Progenitor cell of endocrine pancreas (in vitro differentiated cells): ENCODE measurements around the gene ANO7. TPM values are rescaled to one million over a fixed set of nuclear protein-coding genes. Genes with fewer than 3 reads are reported as not detected.

Experiments used
- DNase-seq: peaks from one replicate; pipeline ENCODE4 v3.0.0; 2021; ENCODE audit warnings: low spot score; ENCODE audit not compliant: unreplicated experiment
- H3K27ac Mint-ChIP-seq: 2 replicates; pipeline ENCODE4 v1.8.0; 2021; ENCODE audit warnings: mild to moderate bottlenecking, moderate library complexity, mixed read lengths
- H3K27me3 Mint-ChIP-seq: 2 replicates; pipeline ENCODE4 v1.8.0; 2021; ENCODE audit warnings: mixed read lengths
- H3K36me3 Mint-ChIP-seq: 2 replicates; pipeline ENCODE4 v1.8.0; 2022; ENCODE audit warnings: mixed read lengths; ENCODE audit not compliant: insufficient read depth
- H3K4me1 Mint-ChIP-seq: 2 replicates; pipeline ENCODE4 v1.8.0; 2021; ENCODE audit warnings: low read depth, mixed read lengths
- H3K4me3 Mint-ChIP-seq: 2 replicates; pipeline ENCODE4 v1.8.0; 2021; ENCODE audit warnings: low read depth, mild to moderate bottlenecking, moderate library complexity, mixed read lengths
- H3K9me3 Mint-ChIP-seq: 2 replicates; pipeline ENCODE4 v1.8.0; 2021; ENCODE audit warnings: low read depth, mixed read lengths
- total RNA-seq: library from RNA; stranded (reverse); gene quantifications from 2 replicates; pipeline ENCODE4 v1.2.1, GENCODE V29; 2021
- TF ChIP-seq, protein P1 (sequence below): fragments of 200-600 bp; sonication (generic); IDR thresholded peaks from one replicate; pipeline ENCODE4 v1.5.0; 2021; ENCODE audit warnings: antibody characterized with exemption, mild to moderate bottlenecking; ENCODE audit not compliant: unreplicated experiment

Gene ANO7
- total RNA-seq, 1 donor from 2014 or later: 2.5 TPM

DNA sequence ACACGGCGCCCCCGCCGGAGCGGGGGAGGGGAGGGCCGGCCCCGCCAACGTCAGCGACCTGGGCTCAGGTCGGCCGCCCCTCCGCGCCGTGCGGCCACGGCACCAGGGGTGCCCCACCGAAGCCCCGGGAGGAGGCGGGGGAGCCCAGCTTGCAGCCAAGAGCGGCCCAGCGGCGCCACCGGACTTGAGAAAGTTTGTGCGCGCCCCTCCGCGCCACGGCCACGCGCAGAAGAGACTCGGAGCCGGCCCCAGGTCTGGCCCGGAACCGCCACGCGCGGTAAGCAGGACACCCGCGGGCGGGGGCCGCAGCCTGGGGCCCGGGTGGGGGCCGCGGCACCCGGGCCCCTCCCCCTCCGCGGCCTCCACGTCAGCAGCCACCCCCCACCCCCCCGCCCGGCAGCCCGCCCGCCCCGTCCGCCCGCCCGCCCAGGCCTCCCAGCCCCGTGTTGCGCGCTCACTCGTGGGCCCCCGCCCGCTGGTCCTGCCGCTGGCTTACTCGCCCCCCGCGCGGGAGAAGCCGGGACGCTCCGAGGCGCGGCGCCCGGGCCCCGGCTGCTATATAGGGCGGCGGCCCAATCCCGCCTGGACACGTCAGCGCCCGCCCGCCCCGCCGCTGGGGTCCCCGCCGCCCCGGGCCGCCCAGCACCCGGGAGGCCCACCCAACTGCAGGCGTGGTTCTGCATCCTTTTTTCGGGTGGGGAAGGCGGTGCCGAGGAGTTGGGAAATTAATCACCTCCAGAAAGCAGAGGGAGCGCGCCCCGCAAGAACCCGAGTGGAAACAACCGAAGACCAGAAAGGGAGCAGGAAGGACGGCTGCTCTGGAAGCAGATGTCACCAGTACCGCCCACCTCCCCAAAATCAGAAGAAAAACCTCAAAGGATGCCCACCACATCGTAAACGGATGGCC, 84.1 kb downstream of the ANO7 start:
- TF ChIP-seq, protein P1, sequence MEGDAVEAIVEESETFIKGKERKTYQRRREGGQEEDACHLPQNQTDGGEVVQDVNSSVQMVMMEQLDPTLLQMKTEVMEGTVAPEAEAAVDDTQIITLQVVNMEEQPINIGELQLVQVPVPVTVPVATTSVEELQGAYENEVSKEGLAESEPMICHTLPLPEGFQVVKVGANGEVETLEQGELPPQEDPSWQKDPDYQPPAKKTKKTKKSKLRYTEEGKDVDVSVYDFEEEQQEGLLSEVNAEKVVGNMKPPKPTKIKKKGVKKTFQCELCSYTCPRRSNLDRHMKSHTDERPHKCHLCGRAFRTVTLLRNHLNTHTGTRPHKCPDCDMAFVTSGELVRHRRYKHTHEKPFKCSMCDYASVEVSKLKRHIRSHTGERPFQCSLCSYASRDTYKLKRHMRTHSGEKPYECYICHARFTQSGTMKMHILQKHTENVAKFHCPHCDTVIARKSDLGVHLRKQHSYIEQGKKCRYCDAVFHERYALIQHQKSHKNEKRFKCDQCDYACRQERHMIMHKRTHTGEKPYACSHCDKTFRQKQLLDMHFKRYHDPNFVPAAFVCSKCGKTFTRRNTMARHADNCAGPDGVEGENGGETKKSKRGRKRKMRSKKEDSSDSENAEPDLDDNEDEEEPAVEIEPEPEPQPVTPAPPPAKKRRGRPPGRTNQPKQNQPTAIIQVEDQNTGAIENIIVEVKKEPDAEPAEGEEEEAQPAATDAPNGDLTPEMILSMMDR: no peak
- Mint-ChIP-seq H3K27ac (peak overlapping the region; percentile 67), H3K36me3 (peaks cover 7% of the 10 kb centered on the region)

DNA sequence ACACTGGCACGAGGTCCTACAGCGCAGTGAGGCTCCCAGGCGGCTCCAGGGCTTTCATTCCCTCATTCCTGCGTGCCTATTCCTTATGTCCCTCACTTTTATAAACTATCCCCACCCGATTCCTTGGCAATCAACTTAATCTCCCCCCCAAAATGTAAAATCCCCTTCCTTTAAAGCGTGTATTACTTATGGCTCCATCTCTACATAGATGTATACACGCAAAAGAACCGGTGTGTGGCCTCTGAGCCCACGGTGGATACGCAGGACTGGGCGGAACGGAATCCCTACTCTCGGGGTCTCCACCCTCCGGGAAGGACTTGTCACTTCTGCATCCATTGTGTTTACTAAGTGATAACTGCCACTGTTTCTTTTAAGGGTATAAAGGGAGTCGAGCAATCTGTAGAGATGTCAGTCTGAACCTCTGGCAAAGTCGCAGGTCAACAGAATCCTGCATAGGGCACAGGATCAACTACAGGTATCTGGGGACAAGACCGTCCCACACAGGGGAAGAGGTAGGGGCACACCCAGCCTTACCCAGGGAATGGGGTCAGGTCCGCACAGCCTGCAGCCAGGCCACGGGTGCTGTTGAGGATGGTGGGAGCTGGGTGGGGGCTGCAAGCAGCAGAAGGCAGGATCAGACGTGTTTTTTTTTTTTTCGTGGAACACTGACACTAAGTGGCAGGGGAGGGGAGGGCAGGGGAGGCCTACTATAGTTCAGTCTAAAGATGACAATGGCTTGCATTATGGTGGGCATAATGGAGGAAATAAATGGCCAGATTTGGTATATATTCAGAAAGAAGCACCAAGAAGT, 84.9 kb downstream of the ANO7 start:
- Mint-ChIP-seq H3K27me3 (no peaks in the 10 kb centered on the region), H3K4me1 (peaks cover 24% of the 10 kb centered on the region), H3K9me3 (peaks cover 14% of the 10 kb centered on the region), H3K4me3 (peak overlapping the region; percentile 69), H3K36me3 (peaks cover 7% of the 10 kb centered on the region), H3K27ac (peak overlapping the region; percentile 67)
- no peak for DNase-seq
- TF ChIP-seq, protein P1: no peak

More for the DNA sequence above, 84.1 kb downstream of the ANO7 start:
- Mint-ChIP-seq H3K4me3 (peak overlapping the region; percentile 69), H3K27me3 (no peaks in the 10 kb centered on the region), H3K9me3 (peaks cover 14% of the 10 kb centered on the region), H3K4me1 (peaks cover 24% of the 10 kb centered on the region)
- DNase-seq: peak; percentile 30

DNA sequence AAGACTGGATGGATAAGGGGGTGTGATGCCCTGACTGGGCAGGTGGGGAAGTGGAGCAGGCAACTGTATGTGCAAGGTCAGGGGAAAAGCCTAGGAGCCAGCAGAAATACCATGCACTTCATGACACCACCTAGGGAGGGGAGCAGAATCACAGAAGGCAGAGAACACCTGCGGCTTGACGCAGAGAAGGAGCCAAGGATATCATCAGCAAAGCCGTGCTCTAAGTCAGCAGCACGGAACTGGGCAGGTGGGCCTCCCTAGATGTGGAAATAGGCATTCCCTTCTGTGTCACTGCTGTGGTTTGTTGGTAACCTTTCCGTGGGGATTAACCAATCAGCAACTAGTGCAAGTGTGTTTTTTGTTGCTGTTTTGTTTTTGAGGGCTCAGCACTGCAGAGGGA, 85.7 kb downstream of the ANO7 start:
- H3K4me3 Mint-ChIP-seq: peak overlapping the region; percentile 7
- H3K27ac Mint-ChIP-seq: no peak overlapping the region
- H3K4me1 Mint-ChIP-seq: peaks cover 24% of the 10 kb centered on the region
- no peak for DNase-seq
- H3K36me3 Mint-ChIP-seq: peaks cover 5% of the 10 kb centered on the region
- TF ChIP-seq, protein P1: no peak
- no peaks in the 10 kb centered on the region for H3K27me3 Mint-ChIP-seq
- H3K9me3 Mint-ChIP-seq: peaks cover 14% of the 10 kb centered on the region

Other genes starting within 250 kb of the ANO7 start
- gene SNED1, start 190.1 kb upstream of the ANO7 start, total RNA-seq: 2.2 and 2.5 TPM in 2 replicates
- 57.2 and 63.0 TPM in 2 replicates for gene MTERF4, start 86.4 kb upstream of the ANO7 start, total RNA-seq
- 57.1 and 60.4 TPM in 2 replicates for gene PASK, start 39.2 kb upstream of the ANO7 start, total RNA-seq
- 46.5 and 49.9 TPM in 2 replicates for gene PPP1R7, start 38.2 kb upstream of the ANO7 start, total RNA-seq
- 388 and 399 TPM in 2 replicates for gene HDLBP, start 127.0 kb downstream of the ANO7 start, total RNA-seq
- 445 and 460 TPM in 2 replicates for gene SEPTIN2, start 127.2 kb downstream of the ANO7 start, total RNA-seq
- gene FARP2, start 167.6 kb downstream of the ANO7 start, total RNA-seq: 63.6 and 67.0 TPM in 2 replicates